NCI-H748 treated with DMSO at 0.1 percent for 48 hours (cell line): ENCODE measurements around the gene DACT2.
A peak's percentile ranks its signal among the peaks of the same experiment; 100 is the strongest.
"Not testable (repeated sequence)": the region's sequence is repeated elsewhere in the genome, so short reads cannot be mapped to it uniquely, and the experiment has no call there.

Experiments used
- DNase-seq: peaks from one replicate; lab custom pipeline; 2025; lab: John Stamatoyannopoulos, UW

DACT2 gene

DNA sequence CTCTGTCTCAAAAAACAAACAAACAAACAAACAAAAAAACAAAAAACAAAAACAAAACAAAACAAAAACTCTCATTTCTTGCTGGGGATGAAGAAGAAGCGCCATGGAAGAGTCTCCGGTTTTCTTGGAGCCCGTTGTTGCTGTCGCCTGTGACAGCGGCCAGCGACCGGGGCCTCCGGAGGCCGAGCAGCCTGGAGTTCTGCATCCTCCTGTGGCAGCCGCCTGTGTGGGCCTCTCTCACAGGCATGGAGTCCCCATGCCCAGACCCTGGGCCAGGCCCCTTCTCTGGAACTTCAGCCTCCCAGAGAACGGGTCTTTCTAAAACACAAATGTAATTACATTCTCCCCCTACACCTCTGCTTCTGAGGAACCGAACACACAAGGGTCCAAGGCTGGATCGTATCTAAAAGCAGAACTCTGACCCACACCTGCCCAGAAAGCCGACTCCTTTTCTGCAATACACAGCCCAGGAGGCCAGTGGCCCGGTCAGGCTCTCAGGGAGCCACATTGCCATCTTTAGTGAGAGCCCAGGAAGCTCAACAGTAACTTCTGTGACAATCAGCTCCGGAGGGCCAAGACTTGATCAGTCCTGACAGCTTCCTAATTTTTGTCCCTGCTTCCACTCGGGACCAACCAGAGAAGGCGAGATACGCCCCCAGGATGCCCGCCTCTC, 18.5 kb downstream of the DACT2 start:
- no peak for DNase-seq

DNA sequence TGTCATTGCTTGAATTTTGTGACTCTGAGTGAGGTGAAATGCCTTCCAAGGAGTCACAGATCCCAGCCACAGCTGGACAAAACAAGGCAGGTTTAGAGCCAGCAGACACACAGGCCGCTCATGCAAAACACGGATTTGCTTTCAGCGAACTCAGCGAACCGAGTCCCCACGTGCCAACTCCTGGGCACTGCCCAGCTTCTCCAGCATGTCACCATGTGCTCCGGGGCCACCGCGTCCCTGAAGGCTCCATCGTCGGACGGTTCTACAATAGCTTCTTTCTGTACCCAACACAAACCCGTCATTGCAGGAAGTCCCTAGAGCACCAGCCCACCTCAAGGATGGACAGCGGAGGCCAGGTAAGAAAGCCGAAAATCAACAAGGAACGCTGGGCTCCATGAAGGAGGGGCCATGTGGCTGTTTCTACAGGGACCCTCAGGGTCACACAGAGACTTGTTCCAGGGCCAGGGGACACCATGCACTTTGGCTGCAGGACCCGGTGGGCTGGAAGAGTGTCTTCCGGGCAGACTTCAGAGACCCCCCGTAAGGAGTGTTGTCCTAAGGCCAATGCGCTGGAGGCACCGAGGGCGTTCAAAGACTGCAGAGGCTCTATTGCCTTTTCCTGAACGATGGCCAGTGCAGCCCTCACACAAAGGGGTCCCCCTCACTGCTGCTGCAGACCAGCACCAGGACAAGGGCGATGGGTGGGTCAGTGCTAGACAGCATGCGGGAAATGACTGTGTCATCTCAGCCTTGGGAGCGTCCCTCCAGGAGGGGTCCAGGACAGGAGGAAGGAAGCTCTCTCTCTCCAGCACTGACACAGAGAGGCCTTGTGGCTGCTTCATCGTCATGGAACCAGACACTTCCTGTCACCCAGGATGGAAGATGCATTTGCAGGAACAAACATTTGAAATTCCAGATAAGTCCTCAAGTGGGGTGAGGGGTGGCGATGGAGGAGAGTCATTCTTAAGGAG, 19.8 kb downstream of the DACT2 start:
- no peak for DNase-seq

- no peak for DNase-seq
These were observed 21.9 kb downstream of the DACT2 start for GRCh38 chr6:168297643-168298042.

- no peak for DNase-seq
These were observed 24.7 kb downstream of the DACT2 start for GRCh38 chr6:168294901-168295300.

DNA sequence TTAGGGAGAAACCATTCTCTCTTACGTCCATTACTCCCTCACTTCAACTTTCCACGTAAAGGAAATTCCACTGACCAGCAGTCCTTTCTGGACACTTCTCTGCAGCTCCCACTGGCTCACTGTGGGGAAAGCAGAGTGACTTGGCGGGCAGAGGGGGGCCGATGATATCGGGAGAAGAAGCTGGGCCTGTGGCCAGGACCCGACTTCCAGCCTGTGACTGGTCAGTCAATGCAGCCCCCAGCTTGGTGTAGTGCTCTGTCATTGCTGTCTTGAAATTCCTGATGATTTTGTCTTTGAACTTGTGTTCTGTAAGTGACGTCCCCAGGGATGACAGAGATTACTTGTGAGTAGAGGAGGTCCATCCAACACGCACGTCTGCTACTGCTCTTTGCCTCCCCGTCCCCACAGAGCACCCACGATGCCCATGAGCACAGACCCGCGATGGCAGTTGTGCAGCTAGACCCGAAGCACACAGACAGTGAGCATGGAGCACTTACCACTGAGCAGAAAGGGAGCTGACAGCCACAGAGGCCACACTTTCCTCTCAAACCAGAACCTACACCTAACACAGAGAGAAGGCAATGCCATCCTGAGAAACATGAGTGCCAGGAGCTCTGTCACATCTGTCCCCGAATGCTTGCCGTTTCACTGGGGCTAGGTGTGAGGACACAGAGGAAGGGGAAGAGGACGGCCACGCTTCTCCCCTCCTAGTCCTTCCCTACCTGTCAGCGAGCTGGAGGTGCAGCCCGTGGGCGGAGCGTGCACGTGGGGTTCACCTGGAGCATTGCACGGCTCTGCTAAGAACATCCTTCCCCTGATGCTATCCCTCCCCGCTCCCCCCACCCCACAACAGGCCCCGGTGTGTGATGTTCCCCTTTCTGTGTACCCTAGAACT, 25.7 kb downstream of the DACT2 start:
- DNase-seq = no peak

GRCh38 chr6:168292826-168293225, 26.8 kb downstream of the DACT2 start:
- DNase-seq = peak; percentile 95

- no peak for DNase-seq
These were observed 28.1 kb downstream of the DACT2 start for GRCh38 chr6:168291450-168291849.

GRCh38 chr6:168290095-168290494, 29.5 kb downstream of the DACT2 start:
- no peak for DNase-seq

- DNase-seq = no peak
These were observed 30.0 kb downstream of the DACT2 start for GRCh38 chr6:168289571-168289962.

DNA sequence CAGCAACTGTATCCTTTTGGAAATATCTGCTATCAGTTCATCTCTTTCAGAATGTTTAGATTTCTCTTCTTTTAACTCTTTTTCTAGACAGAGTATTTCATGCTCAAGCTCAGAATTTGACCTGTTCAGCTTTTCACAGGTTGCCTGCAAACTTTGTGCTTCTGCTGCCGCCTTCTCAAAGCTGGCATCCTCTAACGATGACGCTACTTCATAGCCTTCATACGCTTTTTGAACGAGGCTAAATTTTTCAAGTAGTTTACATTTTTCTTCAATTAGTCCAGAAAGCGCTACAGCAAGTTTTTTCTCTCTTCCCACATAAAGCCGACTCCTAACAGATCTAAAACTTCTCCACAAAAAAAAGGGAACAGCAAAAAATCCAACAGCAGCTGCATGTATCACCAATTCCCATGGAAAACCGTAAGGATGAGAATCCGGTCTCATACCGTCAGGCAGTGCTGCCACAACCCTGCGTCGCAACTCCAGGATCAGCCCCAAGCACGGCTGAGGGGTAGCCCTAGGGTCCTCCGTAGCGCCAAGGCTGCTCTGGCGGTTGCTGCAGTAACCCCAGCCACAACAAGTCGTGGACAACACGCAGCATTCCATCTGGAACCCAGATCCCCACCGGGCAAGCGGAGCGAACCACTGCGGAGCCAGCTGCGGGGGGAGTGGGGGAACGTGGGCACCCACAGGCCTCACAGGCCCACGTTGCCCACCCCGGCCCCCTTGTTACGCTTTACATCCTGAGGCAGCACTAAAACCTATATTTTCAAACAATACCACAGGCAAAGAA, 30.6 kb downstream of the DACT2 start:
- no peak for DNase-seq

- DNase-seq = not testable (repeated sequence)
These were observed 32.1 kb downstream of the DACT2 start for GRCh38 chr6:168287460-168287859.

DNA sequence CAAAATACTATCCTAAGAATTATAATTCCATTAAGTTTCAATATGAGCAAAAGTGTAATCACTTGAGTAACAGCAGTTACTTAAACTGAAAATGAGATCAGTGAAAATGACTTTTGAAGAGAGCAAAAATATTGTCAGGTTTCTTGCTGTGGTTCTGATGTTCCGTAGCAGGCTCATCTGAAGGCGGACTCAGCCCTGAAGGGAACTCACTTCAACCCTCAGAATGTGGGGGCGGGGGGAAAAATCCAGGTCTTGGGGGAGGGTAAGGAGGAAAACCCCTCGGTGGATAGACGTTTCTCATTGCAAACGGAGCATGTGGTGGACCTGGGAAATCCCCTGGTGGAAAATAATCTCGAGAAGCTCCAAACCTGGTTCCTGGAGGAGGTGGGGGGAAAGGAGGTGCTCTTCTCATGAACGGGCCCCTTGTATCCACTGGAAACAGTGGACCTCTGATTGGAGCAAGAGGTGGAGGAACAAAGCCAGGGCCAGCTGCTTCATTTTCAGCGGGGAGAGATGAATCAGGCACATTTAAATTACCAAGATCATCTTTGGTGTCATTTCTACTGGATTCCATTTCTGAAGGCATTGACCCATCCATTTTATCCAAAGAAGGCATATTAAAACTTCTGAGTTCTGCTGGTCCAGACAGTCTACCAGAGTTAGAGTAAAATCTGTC, 32.7 kb downstream of the DACT2 start:
- not testable (repeated sequence) for DNase-seq

GRCh38 chr6:168286116-168286515, 33.5 kb downstream of the DACT2 start:
- no peak for DNase-seq

- DNase-seq = no peak
These were observed 34.1 kb downstream of the DACT2 start for GRCh38 chr6:168285456-168285855.

GRCh38 chr6:168284187-168284586, 35.4 kb downstream of the DACT2 start:
- DNase-seq = no peak

DNA sequence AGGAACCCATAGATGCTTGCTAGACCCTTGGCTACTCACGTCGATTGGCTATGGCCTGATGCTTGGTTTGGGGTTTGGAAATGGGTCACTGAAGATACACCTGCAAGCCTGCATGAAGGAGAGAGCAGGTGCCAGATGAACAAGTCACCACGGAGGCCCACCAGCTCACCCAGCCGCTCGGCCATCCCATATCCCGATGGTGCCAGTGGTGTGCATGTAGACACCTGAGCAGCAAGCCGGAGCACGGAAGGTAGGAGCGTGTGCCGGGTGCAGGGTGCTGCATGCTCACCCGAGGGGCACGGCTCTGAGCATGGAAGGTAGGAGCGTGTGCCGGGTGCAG, 35.9 kb downstream of the DACT2 start:
- DNase-seq = no peak

DNA sequence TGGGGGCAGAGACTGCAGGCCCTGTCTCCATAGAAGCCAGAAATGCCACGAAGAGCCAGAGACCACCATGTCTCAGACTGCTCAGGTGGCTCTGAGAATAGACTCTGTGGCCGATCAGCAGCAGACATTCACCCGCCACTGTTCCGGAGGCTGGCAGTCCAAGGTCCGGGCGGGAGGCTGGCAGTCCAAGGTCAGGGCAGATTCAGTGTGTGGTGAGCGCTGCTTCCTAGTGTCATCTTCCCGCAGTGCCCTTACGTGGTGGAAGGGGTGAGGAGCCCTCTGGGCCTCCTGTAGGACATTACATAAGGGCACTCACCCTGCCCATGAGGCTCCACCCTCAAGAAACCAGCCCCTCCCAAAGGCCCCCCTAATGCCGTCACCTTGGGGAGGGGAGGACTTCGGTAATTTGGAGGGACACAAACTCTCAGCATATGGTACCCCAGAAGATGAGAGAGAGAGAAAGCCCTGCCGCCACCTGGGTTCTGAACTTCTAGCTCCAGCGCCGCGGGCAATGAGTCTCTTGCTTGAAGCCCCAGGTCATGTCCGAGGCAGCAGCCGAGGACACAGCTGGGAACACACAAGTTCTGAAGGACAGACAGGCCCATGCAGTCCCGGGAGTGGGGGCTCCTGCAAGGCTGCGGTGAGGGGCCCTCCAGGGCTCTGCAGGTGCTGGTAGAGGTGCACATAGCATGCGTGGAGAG, 36.4 kb downstream of the DACT2 start:
- no peak for DNase-seq

DNA sequence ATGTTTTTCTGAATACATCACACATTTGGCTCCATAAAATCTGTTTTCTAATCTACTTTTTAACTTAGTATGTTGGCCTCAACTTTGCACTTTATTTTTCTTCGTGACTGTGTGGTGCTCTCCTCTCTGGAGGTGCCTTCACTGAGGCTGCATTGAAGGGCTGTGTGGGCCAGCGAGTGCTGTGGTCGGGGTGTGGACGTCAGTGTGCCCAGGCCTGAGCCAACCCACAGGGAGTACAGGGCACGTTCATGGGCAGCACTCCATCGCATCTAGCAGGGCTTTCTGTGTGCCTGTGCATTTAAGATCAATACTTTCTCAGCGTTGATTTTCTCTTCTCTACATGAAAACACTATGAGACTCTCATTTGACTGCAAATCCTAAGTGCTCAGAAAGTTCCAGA, 37.8 kb downstream of the DACT2 start:
- no peak for DNase-seq

GRCh38 chr6:168281314-168281713, 38.3 kb downstream of the DACT2 start:
- not testable (repeated sequence) for DNase-seq

DNA sequence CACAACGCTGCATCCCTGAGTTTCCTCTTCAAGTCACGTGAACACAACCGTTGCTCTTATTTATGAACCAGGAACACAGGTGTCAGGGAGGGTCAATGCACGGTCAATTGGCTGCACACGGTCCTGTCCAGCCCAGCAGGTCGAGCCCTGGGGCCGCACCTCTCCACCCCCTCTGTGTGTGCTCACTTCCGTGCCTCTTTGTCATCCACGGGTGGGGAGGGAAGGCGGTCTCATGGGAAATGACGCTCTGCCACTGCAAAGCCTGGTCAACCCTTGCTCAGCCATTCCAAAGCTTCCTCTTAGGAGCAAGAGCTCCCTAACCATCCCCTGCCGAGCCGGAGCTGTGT, 38.7 kb downstream of the DACT2 start:
- DNase-seq = no peak
